Heart left ventricle (tissue), 16 donors: ENCODE data around the gene CDH13. TPM values are rescaled to one million over a fixed set of nuclear protein-coding genes. Genes with fewer than 3 reads are reported as not detected.

Experiments used
- ATAC-seq, 4 donors: fragments of 200-7000 bp; cut with Tn5 transposase; one replicate each; pipeline ENCODE4 v1.9.1; 2020 to 2022; ENCODE audit warnings: moderate library complexity in 4 of 4, mild to moderate bottlenecking in 3 of 4, moderate number of reproducible peaks in 1 of 4
- DNase-seq, 5 donors: peaks; one replicate each; pipeline ENCODE4 v3.0.0-alpha.2; 2020
- H3K27ac ChIP-seq, 12 donors: fragments of 200-600 bp; sonication (generic) in 4 of 12; one replicate each; pipeline versions ENCODE4 v1.5.0 to v1.8.0; 2016 to 2022; ENCODE audit warnings: mild to moderate bottlenecking in 2 of 12
- H3K27me3 ChIP-seq, 9 donors: fragments of 200-600 bp; sonication (generic) in 2 of 9; one replicate each; pipeline versions ENCODE4 v1.5.1 to v1.8.0; 2016 to 2022; ENCODE audit warnings: mild to moderate bottlenecking in 3 of 9
- H3K36me3 ChIP-seq, 9 donors: fragments of 200-600 bp; sonication (generic) in 2 of 9; one replicate each; pipeline versions ENCODE4 v1.5.0 to v1.8.0; 2018 to 2022; ENCODE audit warnings: mild to moderate bottlenecking in 2 of 9
- H3K4me1 ChIP-seq, 12 donors: fragments of 200-600 bp; sonication (generic) in 4 of 12; one replicate each; pipeline versions ENCODE4 v1.5.0 to v1.8.0; 2016 to 2022; ENCODE audit warnings: mild to moderate bottlenecking in 3 of 12
- H3K4me3 ChIP-seq, 12 donors: fragments of 200-600 bp; sonication (generic) in 4 of 12; one replicate each; pipeline versions ENCODE4 v1.5.0 to v1.8.0; 2017 to 2022; ENCODE audit warnings: mild to moderate bottlenecking in 9 of 12, moderate library complexity in 4 of 12
- H3K9me3 ChIP-seq, 12 donors: fragments of 200-600 bp; sonication (generic) in 4 of 12; one replicate each; pipeline versions ENCODE4 v1.5.0 to v1.8.0; 2016 to 2022; ENCODE audit warnings: mild to moderate bottlenecking in 1 of 12
- CTCF ChIP-seq, 12 donors: fragments of 200-600 bp; sonication (generic) in 4 of 12; IDR thresholded peaks; one replicate each; pipeline versions ENCODE4 v1.5.0 to v1.8.0; 2018 to 2022; ENCODE audit warnings: antibody characterized with exemption in 12 of 12, mild to moderate bottlenecking in 5 of 12
- POLR2A ChIP-seq, 2 donors: fragments of 450-650 bp; IDR thresholded peaks; one replicate each; pipeline ENCODE4 v1.6.1; 2017; ENCODE audit warnings: antibody characterized with exemption in 2 of 2, mild to moderate bottlenecking in 2 of 2, moderate library complexity in 2 of 2
- WGBS, 4 donors: extraction: QIAGEN DNeasy Blood & Tissue Kit in 2 of 4; methylation state at CpG; one replicate each; pipeline versions ENCODE4 v1.1.5 to v1.1.7; 2013 to 2018; 5-methylcytosine and 5-hydroxymethylcytosine counted together
- intact Hi-C, 10 donors: fragments of 100-400 bp; cut with DNase I; formaldehyde crosslinking; loops; one replicate each; pipeline versions ENCODE4 v1.11.1 to v1.14.2; 2022
- polyA plus RNA-seq, 2 donors: library from polyadenylated mRNA; stranded (reverse); fragments of 200-250 nt; gene quantifications; one replicate each; pipeline ENCODE4 v1.2.3, GENCODE V29; 2013
- total RNA-seq, 9 donors: library from RNA; depleted of rRNA in 2 of 9; stranded (reverse); fragments of >200 nt in 2 of 9; fragmentation: NEBNext Ultra II Directional in 3 of 9; extraction: Animal tissue kit (Norgen Biotek cat#: 25700) in 3 of 9; gene quantifications; one replicate each; pipeline versions ENCODE4 v1.1.0 to v1.2.4, GENCODE V29; 2016 to 2023
- donor health status: ischemic (EF 13 %, LVEDD 7.1; RV severe dilation, severe dysfunction).
- donor health status: healthy with polysubstance abuse.
- donor health status: DM: no; HTN: yes; CAD: no.
- donor health status: DM: no; HTN: no; CAD: no.
- donor health status: ischemic (EF 25% LVEDD 6.9; RV normal size, moderate dysfunction).
- donor health status: ischemic (EF 25% LVEDD 5.7; RV mildly dilated, moderate dysfunction).
- donor health status: healthy.
- donor health status: DM: yes; HTN: yes; CAD: no.
- donor health status: ischemic (EF 35%, LVEDD 5.7; RV mildly dilated, moderate dysfunction).
- donor health status: nonischemic (EF 11% LVEDD 7.7; RV severe dilation, severe dysfunction).
- donor health status: DM: yes; HTN: yes; CAD: no.
- donor health status: PGD.
- donor health status: ischemic (EF 29% LVEDD 5.4; RV normal size, mild dysfunction).
- donor health status: nonischemic (EF 23%, LVEDD 6.1; RV moderate dilation, normal function).

The CDH13 gene
- total and polyA plus RNA-seq, 11 donors: 15.0 to 172 (median 137) TPM

GRCh38 chr16:83809092-83809491 lies 1182.3 kb downstream of the CDH13 start:
- 83 to 87% (median 84%) methylated on average over 13 of the region's 13 CpGs for WGBS, 4 donors
- peaks cover 3 to 62% (median 28%) of the 10 kb centered on the region in 12 donors for H3K4me1 ChIP-seq
- H3K27ac ChIP-seq: no peak overlapping the region
- H3K27me3 ChIP-seq: no peaks in the 10 kb centered on the region
- H3K36me3 ChIP-seq: peaks cover 0 to 41% (median 32%) of the 10 kb centered on the region in 9 donors
- peak overlapping the region in 11 of 12 donors; percentile 65 to 98 (median 84) for H3K4me3 ChIP-seq
- no peaks in the 10 kb centered on the region for H3K9me3 ChIP-seq
- no peak for TF ChIP-seq POLR2A (IDR thresholded peaks at IDR 0.05)
- TF ChIP-seq CTCF (IDR thresholded peaks at IDR 0.05): no peak
- intact Hi-C loops: no loop called here
- DNase-seq: no peak
- no peak for ATAC-seq

- intact Hi-C loops: no loop called here
- ATAC-seq: no peak
- Histone ChIP-seq H3K27ac (no peak overlapping the region), H3K9me3 (no peaks in the 10 kb centered on the region), H3K4me3 (no peak overlapping the region), H3K4me1 (peaks cover 3 to 67% (median 32%) of the 10 kb centered on the region in 12 donors), H3K36me3 (peaks cover 0 to 41% (median 32%) of the 10 kb centered on the region in 9 donors), H3K27me3 (no peaks in the 10 kb centered on the region)
- 50 to 65% (median 50%) methylated on average over 1 of the region's 1 CpG for WGBS, 4 donors
- no peak for DNase-seq
- TF ChIP-seq POLR2A (IDR thresholded peaks at IDR 0.05): no peak
- no peak for TF ChIP-seq CTCF (IDR thresholded peaks at IDR 0.05)
These were observed 1184.1 kb downstream of the CDH13 start for GRCh38 chr16:83810901-83811300.

GRCh38 chr16:83813823-83814658 lies 1187.3 kb downstream of the CDH13 start:
- no peak for TF ChIP-seq POLR2A (IDR thresholded peaks at IDR 0.05)
- TF ChIP-seq CTCF (IDR thresholded peaks at IDR 0.05): no peak
- Histone ChIP-seq H3K27me3 (no peaks in the 10 kb centered on the region), H3K9me3 (no peaks in the 10 kb centered on the region), H3K4me1 (peaks cover under 1 to 53% (median 25%) of the 10 kb centered on the region in 12 donors), H3K4me3 (peak overlapping the region in 1 of 12 donors; percentile 24), H3K27ac (peak overlapping the region in 7 of 12 donors; percentile 19 to 44 (median 39)), H3K36me3 (peaks cover 0 to 41% (median 32%) of the 10 kb centered on the region in 9 donors)
- 29 to 45% (median 34%) methylated on average over 13 of the region's 13 CpGs for WGBS, 4 donors
- DNase-seq (peak in 1 of 5 donors; percentile 23), ATAC-seq (peak; percentile 68 to 86 (median 74))
- intact Hi-C loops: no loop called here

- Histone ChIP-seq H3K27ac (peak overlapping the region in 6 of 12 donors; percentile 20 to 44 (median 39)), H3K4me3 (no peak overlapping the region), H3K4me1 (peaks cover 0 to 47% (median 20%) of the 10 kb centered on the region in 12 donors), H3K9me3 (no peaks in the 10 kb centered on the region), H3K36me3 (peaks cover 0 to 36% (median 32%) of the 10 kb centered on the region in 9 donors), H3K27me3 (no peaks in the 10 kb centered on the region)
- ATAC-seq (no peak), DNase-seq (no peak)
- intact Hi-C loops: no loop called here
- TF ChIP-seq POLR2A (IDR thresholded peaks at IDR 0.05) (no peak), CTCF (IDR thresholded peaks at IDR 0.05) (no peak)
- 76 to 81% (median 79%) methylated on average over 4 of the region's 4 CpGs for whole genome bisulfite sequencing, 4 donors
These were observed 1187.9 kb downstream of the CDH13 start for GRCh38 chr16:83814659-83814985.
